Hepatocyte (in vitro differentiated cells): ENCODE measurements around the gene DCAF10. TPM values are rescaled to one million over a fixed set of nuclear protein-coding genes. Genes with fewer than 3 reads are reported as not detected.

Source experiments
- DNase-seq: peaks from one replicate; pipeline ENCODE4 v3.0.0-alpha.2; 2016; ENCODE audit warnings: low spot score
- H2AFZ ChIP-seq: fragments of 200-600 bp; sonication (generic); 2 replicates; pipeline ENCODE4 v1.6.0; 2016; ENCODE audit warnings: antibody characterized with exemption, mild to moderate bottlenecking
- H3K27ac ChIP-seq: fragments of 200-600 bp; sonication (generic); 2 replicates; pipeline ENCODE4 v1.5.1; 2016; ENCODE audit warnings: mild to moderate bottlenecking
- H3K27me3 ChIP-seq: fragments of 200-600 bp; sonication (generic); 2 replicates; pipeline ENCODE4 v1.6.1; 2016
- H3K36me3 ChIP-seq: fragments of 200-600 bp; sonication (generic); replicated peaks from 2 replicates; pipeline ENCODE4 v1.5.1; 2016; ENCODE audit warnings: low read depth; ENCODE audit not compliant: insufficient read depth
- H3K4me1 ChIP-seq: fragments of 200-600 bp; sonication (generic); 2 replicates; pipeline ENCODE4 v1.5.1; 2016; ENCODE audit warnings: mild to moderate bottlenecking, moderate library complexity; ENCODE audit not compliant: insufficient read depth
- H3K4me2 ChIP-seq: fragments of 200-600 bp; sonication (generic); 2 replicates; pipeline ENCODE4 v1.6.0; 2016
- H3K4me3 ChIP-seq: fragments of 200-600 bp; sonication (generic); 2 replicates; pipeline ENCODE4 v1.5.1; 2016; ENCODE audit warnings: mild to moderate bottlenecking
- H3K79me2 ChIP-seq: fragments of 200-600 bp; sonication (generic); 2 replicates; pipeline ENCODE4 v1.6.0; 2017; ENCODE audit warnings: mild to moderate bottlenecking
- H3K9me2 ChIP-seq: fragments of 200-600 bp; sonication (generic); replicated peaks from 2 replicates; pipeline ENCODE4 v1.6.0; 2017; ENCODE audit warnings: mild to moderate bottlenecking; ENCODE audit not compliant: insufficient read depth
- H3K9me3 ChIP-seq: fragments of 200-600 bp; sonication (generic); 2 replicates; pipeline ENCODE4 v1.5.1; 2016; ENCODE audit warnings: low read depth, mild to moderate bottlenecking
- H4K20me1 ChIP-seq: fragments of 200-600 bp; sonication (generic); 2 replicates; pipeline ENCODE4 v1.6.0; 2016; ENCODE audit warnings: mild to moderate bottlenecking; ENCODE audit not compliant: insufficient read depth, poor library complexity, severe bottlenecking
- EZH2 ChIP-seq: fragments of 200-600 bp; sonication (generic); IDR thresholded peaks from 2 replicates; pipeline ENCODE4 v1.6.1; 2016; ENCODE audit warnings: antibody characterized with exemption, mild to moderate bottlenecking, borderline replicate concordance
- EZH2phosphoT487 ChIP-seq: fragments of 200-600 bp; sonication (generic); IDR thresholded peaks from one replicate; pipeline ENCODE4 v1.6.1; 2018; ENCODE audit warnings: antibody characterized with exemption, mild to moderate bottlenecking, low read depth, moderate library complexity; ENCODE audit not compliant: unreplicated experiment, severe bottlenecking
- WGBS: methylation state at CpG from one replicate; pipeline ENCODE4 v1.1.6; 2016; ENCODE audit warnings: low lambda C conversion rate; ENCODE audit errors: missing lambda C conversion rate; 5-methylcytosine and 5-hydroxymethylcytosine counted together
- polyA plus RNA-seq: library from polyadenylated mRNA; unstranded; fragments of >200 nt; fragmentation: Nextera tagmentation; extraction: Ambion mirVana; gene quantifications from 2 replicates; pipeline ENCODE4 v1.2.1, GENCODE V29; 2016
- total RNA-seq: library from RNA; depleted of rRNA; stranded (reverse); fragments of >200 nt; gene quantifications from 2 replicates; pipeline ENCODE4 v1.2.3, GENCODE V29; 2014
- TF ChIP-seq, protein P1 (sequence below): fragments of 200-600 bp; sonication (generic); IDR thresholded peaks from 2 replicates; pipeline ENCODE4 v1.5.1; 2016; ENCODE audit warnings: antibody characterized with exemption, mild to moderate bottlenecking; ENCODE audit not compliant: poor library complexity

The DCAF10 gene
- total and polyA plus RNA-seq, 2 experiments from 2014 or later, result 23.9 to 29.2 TPM

DNA sequence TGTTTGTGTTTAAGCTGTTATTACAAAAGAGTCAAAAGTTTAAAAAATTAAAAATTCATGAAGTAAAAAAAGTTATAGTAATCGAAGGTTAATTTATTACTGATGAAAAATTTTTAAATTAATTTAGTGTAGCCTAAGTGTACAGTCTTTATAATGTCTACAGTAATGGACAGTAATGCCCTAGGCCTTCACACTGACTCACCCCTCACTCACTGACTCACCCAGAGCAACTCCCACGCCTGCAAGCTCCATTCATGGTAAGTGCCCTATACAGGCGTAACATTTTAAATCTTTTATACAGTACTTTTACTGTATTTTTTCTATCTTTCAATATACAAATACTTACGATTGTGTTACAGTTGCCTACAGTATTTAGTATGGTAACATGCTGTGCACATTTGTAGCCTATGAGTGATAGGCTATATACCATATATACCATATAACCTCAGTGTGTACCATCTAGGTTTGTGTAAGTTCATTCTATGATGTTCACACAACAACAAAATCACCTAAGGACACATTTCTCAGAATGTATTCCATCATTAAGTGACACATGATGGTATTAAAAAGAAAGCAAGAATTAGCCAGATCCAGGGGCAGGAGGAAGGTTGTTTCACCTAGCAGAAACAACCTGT, 40.1 kb downstream of the DCAF10 start:
- no peak overlapping the region for H3K4me2 ChIP-seq
- 93% methylated on average over 4 of the region's 4 CpGs for WGBS
- no peaks in the 10 kb centered on the region for H3K9me3 ChIP-seq

DNA sequence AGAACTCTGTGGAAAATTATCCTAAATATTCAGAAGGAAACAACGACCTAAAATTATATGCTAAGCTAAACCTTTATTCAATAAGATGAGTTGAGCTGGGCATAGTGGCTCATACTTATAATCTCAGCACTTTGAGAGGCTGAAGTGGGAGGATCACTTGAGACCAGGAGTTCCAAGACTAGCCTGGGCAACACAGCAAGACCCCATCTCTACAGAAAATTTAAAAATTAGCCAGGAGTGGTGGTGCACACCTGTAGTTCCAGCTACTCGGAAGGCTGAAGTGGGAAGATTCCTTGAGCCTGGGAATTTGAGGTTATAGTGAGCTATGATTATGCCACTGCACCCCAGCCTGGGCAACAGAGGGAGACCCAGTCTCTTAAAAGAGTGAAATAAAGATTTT, 51.6 kb downstream of the DCAF10 start:
- no peaks in the 10 kb centered on the region for H3K36me3 ChIP-seq
- H3K9me2 ChIP-seq, result no peaks in the 10 kb centered on the region
- no peak overlapping the region for H2AFZ ChIP-seq
- H3K79me2 ChIP-seq, result peaks cover 4% of the 10 kb centered on the region
- no peaks in the 10 kb centered on the region for H3K4me1 ChIP-seq
- H4K20me1 ChIP-seq, result no peaks in the 10 kb centered on the region
- 98% methylated on average over 2 of the region's 2 CpGs for WGBS
- H3K4me2 ChIP-seq, result no peak overlapping the region
- H3K27ac ChIP-seq, result no peak overlapping the region
- H3K27me3 ChIP-seq, result no peaks in the 10 kb centered on the region
- H3K9me3 ChIP-seq, result no peaks in the 10 kb centered on the region
- TF ChIP-seq EZH2 (no peak), EZH2phosphoT487 (no peak)
- TF ChIP-seq, protein P1, sequence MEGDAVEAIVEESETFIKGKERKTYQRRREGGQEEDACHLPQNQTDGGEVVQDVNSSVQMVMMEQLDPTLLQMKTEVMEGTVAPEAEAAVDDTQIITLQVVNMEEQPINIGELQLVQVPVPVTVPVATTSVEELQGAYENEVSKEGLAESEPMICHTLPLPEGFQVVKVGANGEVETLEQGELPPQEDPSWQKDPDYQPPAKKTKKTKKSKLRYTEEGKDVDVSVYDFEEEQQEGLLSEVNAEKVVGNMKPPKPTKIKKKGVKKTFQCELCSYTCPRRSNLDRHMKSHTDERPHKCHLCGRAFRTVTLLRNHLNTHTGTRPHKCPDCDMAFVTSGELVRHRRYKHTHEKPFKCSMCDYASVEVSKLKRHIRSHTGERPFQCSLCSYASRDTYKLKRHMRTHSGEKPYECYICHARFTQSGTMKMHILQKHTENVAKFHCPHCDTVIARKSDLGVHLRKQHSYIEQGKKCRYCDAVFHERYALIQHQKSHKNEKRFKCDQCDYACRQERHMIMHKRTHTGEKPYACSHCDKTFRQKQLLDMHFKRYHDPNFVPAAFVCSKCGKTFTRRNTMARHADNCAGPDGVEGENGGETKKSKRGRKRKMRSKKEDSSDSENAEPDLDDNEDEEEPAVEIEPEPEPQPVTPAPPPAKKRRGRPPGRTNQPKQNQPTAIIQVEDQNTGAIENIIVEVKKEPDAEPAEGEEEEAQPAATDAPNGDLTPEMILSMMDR, result no peak
- DNase-seq, result no peak
- no peak overlapping the region for H3K4me3 ChIP-seq

More for the DNA sequence above, 40.1 kb downstream of the DCAF10 start:
- Histone ChIP-seq H3K4me1 (no peaks in the 10 kb centered on the region), H3K36me3 (no peaks in the 10 kb centered on the region), H3K4me3 (no peak overlapping the region), H3K27me3 (no peaks in the 10 kb centered on the region), H2AFZ (no peak overlapping the region), H3K79me2 (no peaks in the 10 kb centered on the region), H4K20me1 (no peaks in the 10 kb centered on the region), H3K9me2 (no peaks in the 10 kb centered on the region), H3K27ac (no peak overlapping the region)
- DNase-seq, result no peak
- no peak for TF ChIP-seq EZH2phosphoT487
- TF ChIP-seq, protein P1, result no peak
- no peak for TF ChIP-seq EZH2

DNA sequence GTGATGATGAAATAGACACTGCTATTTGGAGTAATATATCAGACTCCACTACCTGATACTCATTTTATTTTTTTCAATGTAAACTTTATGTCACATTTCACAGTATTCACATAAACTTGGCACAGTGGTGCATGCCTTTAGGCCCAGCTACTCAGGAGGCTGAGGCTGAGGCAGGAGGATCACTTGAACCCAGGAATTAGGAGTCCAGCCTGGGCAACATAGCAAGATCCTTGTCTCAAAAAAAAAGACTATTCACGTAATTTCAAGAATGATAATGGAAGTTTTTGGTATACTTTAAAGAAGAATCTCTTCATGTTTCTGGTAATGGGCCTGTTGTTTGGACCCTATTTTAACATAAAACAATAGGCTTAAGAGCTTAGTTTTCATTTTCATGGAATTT, 56.0 kb downstream of the DCAF10 start:
- H3K4me1 ChIP-seq, result no peaks in the 10 kb centered on the region
- H3K4me2 ChIP-seq, result no peak overlapping the region
- TF ChIP-seq EZH2 (no peak), EZH2phosphoT487 (no peak)
- TF ChIP-seq, protein P1, result no peak
- 80% methylated on average over 1 of the region's 1 CpG for WGBS
- H3K79me2 ChIP-seq, result no peaks in the 10 kb centered on the region
- no peaks in the 10 kb centered on the region for H3K27me3 ChIP-seq
- H3K4me3 ChIP-seq, result no peak overlapping the region
- H3K9me2 ChIP-seq, result no peaks in the 10 kb centered on the region
- no peaks in the 10 kb centered on the region for H3K9me3 ChIP-seq
- H4K20me1 ChIP-seq, result no peaks in the 10 kb centered on the region
- no peak overlapping the region for H2AFZ ChIP-seq
- DNase-seq, result no peak
- no peak overlapping the region for H3K27ac ChIP-seq
- H3K36me3 ChIP-seq, result no peaks in the 10 kb centered on the region
